OCI-LY1 (cell line): ENCODE measurements around the gene ZNF503.

Experiments used
- H2AFZ ChIP-seq: fragments of 200-600 bp; sonication (generic), shearing (Covaris generic); 2 replicates; pipeline ENCODE4 v1.6.0; 2014; ENCODE audit warnings: antibody characterized with exemption, mild to moderate bottlenecking, low read length
- H3F3A ChIP-seq: fragments of 200-600 bp; sonication (generic), shearing (Covaris generic); 2 replicates; pipeline ENCODE4 v1.6.0; 2014; ENCODE audit warnings: mild to moderate bottlenecking, antibody characterized with exemption, low read length, moderate library complexity; ENCODE audit not compliant: insufficient read depth
- H3K27ac ChIP-seq: fragments of 200-600 bp; sonication (generic); 2 replicates; pipeline ENCODE4 v1.5.1; 2014; ENCODE audit warnings: low read length, mixed run types, mild to moderate bottlenecking, low read depth; ENCODE audit not compliant: poor library complexity, severe bottlenecking
- H3K27me3 ChIP-seq: fragments of 200-600 bp; sonication (generic); 2 replicates; pipeline ENCODE4 v1.6.0; 2014; ENCODE audit warnings: antibody characterized with exemption, mild to moderate bottlenecking, low read length, moderate library complexity; ENCODE audit not compliant: insufficient read depth
- H3K36me3 ChIP-seq: fragments of 200-600 bp; sonication (generic); 2 replicates; pipeline ENCODE4 v1.6.1; 2014; ENCODE audit warnings: mild to moderate bottlenecking, antibody characterized with exemption, low read length, moderate library complexity, mixed read lengths; ENCODE audit not compliant: insufficient read depth
- H3K4me1 ChIP-seq: fragments of 200-600 bp; sonication (generic); 2 replicates; pipeline ENCODE4 v1.5.1; 2014; ENCODE audit warnings: mild to moderate bottlenecking, low read length, moderate library complexity; ENCODE audit not compliant: insufficient read depth, severe bottlenecking
- H3K4me2 ChIP-seq: fragments of 200-600 bp; sonication (generic), shearing (Covaris generic); 2 replicates; pipeline ENCODE4 v1.6.1; 2014; ENCODE audit warnings: low read length
- H3K4me3 ChIP-seq: fragments of 200-600 bp; sonication (generic); 2 replicates; pipeline ENCODE4 v1.5.1; 2014; ENCODE audit warnings: low read length, low read depth, mild to moderate bottlenecking, mixed read lengths; ENCODE audit not compliant: poor library complexity, severe bottlenecking
- H3K79me2 ChIP-seq: fragments of 200-600 bp; shearing (Covaris generic); 2 replicates; pipeline ENCODE4 v1.6.1; 2016; ENCODE audit warnings: mixed run types, low read length, mixed read lengths; ENCODE audit not compliant: insufficient read depth
- H3K9ac ChIP-seq: fragments of 200-600 bp; sonication (generic), shearing (Covaris generic); 2 replicates; pipeline ENCODE4 v1.6.1; 2014; ENCODE audit warnings: mild to moderate bottlenecking, low read length, mixed read lengths
- H3K9me2 ChIP-seq: fragments of 200-600 bp; sonication (generic), shearing (Covaris generic); 2 replicates; pipeline ENCODE4 v1.6.1; 2014; ENCODE audit warnings: low read depth, mild to moderate bottlenecking, low read length, mixed read lengths
- H3K9me3 ChIP-seq: fragments of 200-600 bp; shearing (Covaris generic); 2 replicates; pipeline ENCODE4 v1.6.1; 2014; ENCODE audit warnings: low read length, mixed read lengths
- H4K20me1 ChIP-seq: fragments of 200-600 bp; sonication (generic), shearing (Covaris generic); 2 replicates; pipeline ENCODE4 v1.6.0; 2016; ENCODE audit warnings: mild to moderate bottlenecking, low read length; ENCODE audit not compliant: insufficient read depth
- EZH2 ChIP-seq: fragments of 200-600 bp; sonication (generic), shearing (Covaris generic); IDR thresholded peaks from 2 replicates; pipeline ENCODE4 v1.8.0; 2017; ENCODE audit warnings: borderline replicate concordance, mixed run types, mild to moderate bottlenecking, antibody characterized with exemption, low read length, moderate library complexity, mixed read lengths
- TF ChIP-seq, protein P1 (sequence below): fragments of 200-600 bp; sonication (generic), shearing (Covaris generic); IDR thresholded peaks from 2 replicates; pipeline ENCODE4 v1.5.1; 2017; ENCODE audit warnings: mild to moderate bottlenecking, antibody characterized with exemption, low read length, moderate library complexity, mixed read lengths

Gene ZNF503

DNA sequence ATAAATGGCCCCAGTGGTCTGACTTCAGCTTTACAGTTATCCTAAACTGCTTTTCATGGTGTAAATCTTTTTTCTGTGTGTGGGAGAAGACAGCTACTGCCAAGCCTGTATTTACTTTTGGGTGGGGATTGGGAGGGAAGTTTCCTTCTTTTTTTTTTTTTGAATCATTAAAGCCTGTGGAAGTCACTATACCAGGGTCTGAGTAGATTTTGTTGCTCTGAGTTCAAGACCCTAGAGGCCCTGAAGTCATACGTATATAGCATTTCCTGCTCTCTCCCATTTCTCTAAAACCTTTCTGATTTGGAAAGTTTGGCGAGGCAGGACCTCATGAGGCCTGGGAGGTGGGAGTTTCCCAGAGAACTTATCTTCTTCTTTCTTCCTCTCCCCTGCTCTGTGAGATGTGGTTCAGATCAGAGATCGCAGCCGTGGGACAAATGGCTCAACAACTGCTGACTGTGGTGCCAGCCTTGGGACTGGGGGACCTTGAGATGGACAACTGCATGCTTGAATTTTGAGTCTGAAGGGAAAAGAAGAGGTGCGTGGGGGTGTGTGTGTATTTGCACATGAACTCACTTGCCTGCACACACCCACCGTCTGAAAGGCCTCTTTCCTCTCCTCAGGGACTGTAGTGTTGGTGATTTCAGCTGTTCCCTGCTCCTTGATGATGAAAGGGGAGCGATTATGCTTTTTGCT, 48.0 kb upstream of the ZNF503 start:
- Histone ChIP-seq H3K27ac (no peak overlapping the region), H3K4me1 (no peaks in the 10 kb centered on the region), H3K36me3 (no peaks in the 10 kb centered on the region), H3K4me3 (no peak overlapping the region), H3K9ac (no peak overlapping the region), H3F3A (no peaks in the 10 kb centered on the region), H4K20me1 (no peaks in the 10 kb centered on the region), H3K27me3 (no peaks in the 10 kb centered on the region), H3K4me2 (no peak overlapping the region), H3K9me3 (no peaks in the 10 kb centered on the region), H3K79me2 (no peaks in the 10 kb centered on the region), H3K9me2 (no peaks in the 10 kb centered on the region), H2AFZ (no peak overlapping the region)
- TF ChIP-seq, protein P1, sequence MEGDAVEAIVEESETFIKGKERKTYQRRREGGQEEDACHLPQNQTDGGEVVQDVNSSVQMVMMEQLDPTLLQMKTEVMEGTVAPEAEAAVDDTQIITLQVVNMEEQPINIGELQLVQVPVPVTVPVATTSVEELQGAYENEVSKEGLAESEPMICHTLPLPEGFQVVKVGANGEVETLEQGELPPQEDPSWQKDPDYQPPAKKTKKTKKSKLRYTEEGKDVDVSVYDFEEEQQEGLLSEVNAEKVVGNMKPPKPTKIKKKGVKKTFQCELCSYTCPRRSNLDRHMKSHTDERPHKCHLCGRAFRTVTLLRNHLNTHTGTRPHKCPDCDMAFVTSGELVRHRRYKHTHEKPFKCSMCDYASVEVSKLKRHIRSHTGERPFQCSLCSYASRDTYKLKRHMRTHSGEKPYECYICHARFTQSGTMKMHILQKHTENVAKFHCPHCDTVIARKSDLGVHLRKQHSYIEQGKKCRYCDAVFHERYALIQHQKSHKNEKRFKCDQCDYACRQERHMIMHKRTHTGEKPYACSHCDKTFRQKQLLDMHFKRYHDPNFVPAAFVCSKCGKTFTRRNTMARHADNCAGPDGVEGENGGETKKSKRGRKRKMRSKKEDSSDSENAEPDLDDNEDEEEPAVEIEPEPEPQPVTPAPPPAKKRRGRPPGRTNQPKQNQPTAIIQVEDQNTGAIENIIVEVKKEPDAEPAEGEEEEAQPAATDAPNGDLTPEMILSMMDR = no peak
- no peak for TF ChIP-seq EZH2

DNA sequence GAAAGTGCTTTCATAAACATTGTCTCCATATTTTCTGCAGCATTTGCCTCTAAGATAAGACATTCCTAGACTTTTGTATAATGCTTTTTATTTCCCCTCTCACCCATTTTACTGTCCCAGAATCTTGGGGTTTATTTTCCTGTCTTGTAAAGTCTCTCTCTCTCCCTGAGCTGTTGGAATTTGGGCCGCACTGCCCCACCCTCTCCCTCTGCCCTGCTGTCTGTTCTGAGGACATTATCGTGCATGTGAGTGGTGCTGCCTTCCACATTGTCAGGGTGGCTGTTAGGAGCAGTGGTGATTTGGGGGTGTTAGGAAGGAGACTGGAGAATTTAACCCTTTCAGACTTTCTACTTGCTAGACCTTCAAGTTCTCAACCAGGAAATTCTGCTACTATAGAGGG, 46.6 kb upstream of the ZNF503 start:
- Histone ChIP-seq H3K27me3 (no peaks in the 10 kb centered on the region), H3K9ac (no peak overlapping the region), H4K20me1 (no peaks in the 10 kb centered on the region), H3K9me2 (no peaks in the 10 kb centered on the region), H3K4me1 (no peaks in the 10 kb centered on the region), H3K27ac (no peak overlapping the region), H2AFZ (no peak overlapping the region), H3K9me3 (no peaks in the 10 kb centered on the region), H3K4me2 (no peak overlapping the region), H3K79me2 (no peaks in the 10 kb centered on the region), H3K36me3 (no peaks in the 10 kb centered on the region), H3K4me3 (no peak overlapping the region), H3F3A (no peaks in the 10 kb centered on the region)
- TF ChIP-seq, protein P1 = no peak
- TF ChIP-seq EZH2 = no peak

DNA sequence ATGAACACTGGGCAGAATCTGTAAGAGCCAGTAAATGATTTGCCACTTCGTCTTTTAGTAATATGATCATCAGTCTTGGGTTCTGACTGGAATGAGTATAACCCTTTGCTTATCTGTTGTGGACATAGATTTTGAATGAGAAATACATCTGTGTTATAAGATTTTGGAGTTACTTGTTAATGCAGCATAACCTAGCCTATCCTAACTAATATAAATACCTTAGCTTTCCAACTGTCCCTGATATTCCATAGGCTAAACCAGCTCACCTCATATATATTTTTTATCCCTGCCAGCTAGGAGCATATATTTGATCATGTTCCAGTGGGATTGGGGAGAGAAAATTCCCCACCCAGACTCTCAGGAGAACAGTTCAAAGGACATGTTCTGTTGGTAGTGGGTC, 44.9 kb upstream of the ZNF503 start:
- H3K27ac ChIP-seq = no peak overlapping the region
- no peak overlapping the region for H3K9ac ChIP-seq
- H4K20me1 ChIP-seq = no peaks in the 10 kb centered on the region
- no peak overlapping the region for H2AFZ ChIP-seq
- H3K4me3 ChIP-seq = no peak overlapping the region
- H3K9me3 ChIP-seq = no peaks in the 10 kb centered on the region
- H3K4me2 ChIP-seq = no peak overlapping the region
- H3F3A ChIP-seq = no peaks in the 10 kb centered on the region
- H3K9me2 ChIP-seq = no peaks in the 10 kb centered on the region
- no peaks in the 10 kb centered on the region for H3K27me3 ChIP-seq
- no peaks in the 10 kb centered on the region for H3K4me1 ChIP-seq
- no peaks in the 10 kb centered on the region for H3K79me2 ChIP-seq
- H3K36me3 ChIP-seq = no peaks in the 10 kb centered on the region
- no peak for TF ChIP-seq EZH2
- TF ChIP-seq, protein P1 = no peak
